Endodermal cell (in vitro differentiated cells): Measurements from ENCODE around the gene RPS14. TPM values are rescaled to one million over a fixed set of nuclear protein-coding genes. Genes with fewer than 3 reads are reported as not detected.
"Not testable (repeated sequence)": the region's sequence is repeated elsewhere in the genome, so short reads cannot be mapped to it uniquely, and the experiment has no call there.

Source experiments
- DNase-seq: peaks from one replicate; pipeline ENCODE4 v3.0.0-alpha.2; 2017
- H3K27ac ChIP-seq: 2 replicates; pipeline ENCODE4 v1.5.1; 2013; ENCODE audit warnings: mild to moderate bottlenecking, low read depth, low read length, moderate library complexity
- H3K27me3 ChIP-seq: 2 replicates; pipeline ENCODE4 v1.6.1; 2013; ENCODE audit warnings: mild to moderate bottlenecking, low read length, moderate library complexity; ENCODE audit not compliant: insufficient read depth, control insufficient read depth, poor library complexity, severe bottlenecking
- H3K36me3 ChIP-seq: 2 replicates; pipeline ENCODE4 v1.7.0; 2013; ENCODE audit warnings: mild to moderate bottlenecking, low read length, moderate library complexity; ENCODE audit not compliant: control insufficient read depth, insufficient read depth
- H3K4me1 ChIP-seq: one replicate; pipeline ENCODE4 v1.7.0; 2013; ENCODE audit warnings: low read length; ENCODE audit not compliant: control insufficient read depth, insufficient read depth
- H3K4me3 ChIP-seq: 2 replicates; pipeline ENCODE4 v1.5.1; 2013; ENCODE audit warnings: mild to moderate bottlenecking, low read length, moderate library complexity
- H3K9ac ChIP-seq: 2 replicates; pipeline ENCODE4 v1.6.1; 2013; ENCODE audit warnings: mild to moderate bottlenecking, low read length, moderate library complexity; ENCODE audit not compliant: poor library complexity, severe bottlenecking; ENCODE audit errors: extremely low read depth
- H3K9me3 ChIP-seq: 2 replicates; pipeline ENCODE4 v1.6.1; 2013; ENCODE audit warnings: mild to moderate bottlenecking, low read length, moderate library complexity; ENCODE audit not compliant: control insufficient read depth
- H3K27ac Mint-ChIP-seq: 2 replicates; pipeline ENCODE4 v1.8.0; 2020; ENCODE audit warnings: mixed read lengths
- H3K27me3 Mint-ChIP-seq: 2 replicates; pipeline ENCODE4 v1.8.0; 2021; ENCODE audit warnings: mild to moderate bottlenecking, mixed read lengths; ENCODE audit not compliant: insufficient read depth
- H3K36me3 Mint-ChIP-seq: 2 replicates; pipeline ENCODE4 v1.8.0; 2020; ENCODE audit warnings: low read depth, mixed read lengths
- H3K4me1 Mint-ChIP-seq: 2 replicates; pipeline ENCODE4 v1.8.0; 2020; ENCODE audit warnings: mixed read lengths
- H3K4me3 Mint-ChIP-seq: 2 replicates; pipeline ENCODE4 v1.8.0; 2020; ENCODE audit warnings: mild to moderate bottlenecking, moderate library complexity, mixed read lengths
- H3K9me3 Mint-ChIP-seq: 2 replicates; pipeline ENCODE4 v1.8.0; 2020; ENCODE audit warnings: mild to moderate bottlenecking, mixed read lengths
- WGBS, 2 experiments: methylation state at CpG; one replicate each; pipeline versions ENCODE4 v1.1.5 to v1.1.7; 2013; ENCODE audit warnings: missing lambda C conversion rate in 2 of 2, mixed read lengths in 1 of 2; ENCODE audit not compliant: insufficient coverage in 1 of 2, insufficient read length in 1 of 2; 5-methylcytosine and 5-hydroxymethylcytosine counted together
- total RNA-seq, 2 donors: library from RNA; stranded (reverse); fragmentation: NEBNext Ultra II Directional in 1 of 2; extraction: Animal tissue kit (Norgen Biotek cat#: 25700) in 1 of 2; gene quantifications; 2 replicates in 1 of 2; 3 replicates in 1 of 2; pipeline ENCODE4 v1.2.1, GENCODE V29; 2021
- TF ChIP-seq, protein P1 (sequence below): fragments of 200-600 bp; sonication (generic); conservative IDR thresholded peaks from 2 replicates; pipeline ENCODE4 v1.5.0; 2021; ENCODE audit warnings: antibody characterized with exemption, mild to moderate bottlenecking

The RPS14 gene
- total RNA-seq, 2 donors from 2014 or later, result 2,313 to 2,316 TPM

DNA sequence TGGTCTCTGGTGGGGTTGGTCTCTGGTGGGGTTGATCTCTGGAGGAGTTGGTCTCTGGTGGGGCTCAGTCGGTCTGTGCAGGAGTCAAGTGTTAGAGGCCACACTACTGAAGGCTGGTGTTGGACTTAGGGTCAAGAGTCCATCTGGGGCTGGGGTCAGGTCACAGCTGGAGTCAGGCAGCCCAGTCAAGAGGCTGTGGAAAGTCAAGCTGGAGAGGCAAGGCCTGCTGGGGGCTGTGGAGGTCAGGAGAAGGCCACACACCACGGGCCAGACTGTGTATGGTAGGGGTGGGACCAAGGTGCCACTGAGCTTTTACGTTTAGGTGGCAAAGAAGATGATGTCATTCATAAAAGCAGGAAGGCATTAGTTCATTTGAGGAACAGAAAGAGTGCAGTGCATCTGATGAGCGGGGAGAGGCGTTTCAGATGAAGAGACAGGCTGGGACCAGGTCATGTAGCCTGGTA is 20.1 kb downstream of the RPS14 start:
- H3K4me3 Mint-ChIP-seq, result no peak overlapping the region
- H3K27ac Mint-ChIP-seq, result no peak overlapping the region
- Histone ChIP-seq H3K9ac (no peak overlapping the region), H3K36me3 (no peaks in the 10 kb centered on the region), H3K4me3 (no peak overlapping the region), H3K4me1 (no peaks in the 10 kb centered on the region), H3K27me3 (no peaks in the 10 kb centered on the region), H3K9me3 (no peaks in the 10 kb centered on the region), H3K27ac (no peak overlapping the region)
- 82 to 93% methylated on average over 4 to 5 of the region's 5 CpGs for WGBS, 2 experiments
- peaks cover 5% of the 10 kb centered on the region for H3K4me1 Mint-ChIP-seq
- H3K36me3 Mint-ChIP-seq, result no peaks in the 10 kb centered on the region
- DNase-seq, result no peak
- H3K9me3 Mint-ChIP-seq, result no peaks in the 10 kb centered on the region
- TF ChIP-seq, protein P1, sequence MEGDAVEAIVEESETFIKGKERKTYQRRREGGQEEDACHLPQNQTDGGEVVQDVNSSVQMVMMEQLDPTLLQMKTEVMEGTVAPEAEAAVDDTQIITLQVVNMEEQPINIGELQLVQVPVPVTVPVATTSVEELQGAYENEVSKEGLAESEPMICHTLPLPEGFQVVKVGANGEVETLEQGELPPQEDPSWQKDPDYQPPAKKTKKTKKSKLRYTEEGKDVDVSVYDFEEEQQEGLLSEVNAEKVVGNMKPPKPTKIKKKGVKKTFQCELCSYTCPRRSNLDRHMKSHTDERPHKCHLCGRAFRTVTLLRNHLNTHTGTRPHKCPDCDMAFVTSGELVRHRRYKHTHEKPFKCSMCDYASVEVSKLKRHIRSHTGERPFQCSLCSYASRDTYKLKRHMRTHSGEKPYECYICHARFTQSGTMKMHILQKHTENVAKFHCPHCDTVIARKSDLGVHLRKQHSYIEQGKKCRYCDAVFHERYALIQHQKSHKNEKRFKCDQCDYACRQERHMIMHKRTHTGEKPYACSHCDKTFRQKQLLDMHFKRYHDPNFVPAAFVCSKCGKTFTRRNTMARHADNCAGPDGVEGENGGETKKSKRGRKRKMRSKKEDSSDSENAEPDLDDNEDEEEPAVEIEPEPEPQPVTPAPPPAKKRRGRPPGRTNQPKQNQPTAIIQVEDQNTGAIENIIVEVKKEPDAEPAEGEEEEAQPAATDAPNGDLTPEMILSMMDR, result no peak
- H3K27me3 Mint-ChIP-seq, result peaks cover 2% of the 10 kb centered on the region

DNA sequence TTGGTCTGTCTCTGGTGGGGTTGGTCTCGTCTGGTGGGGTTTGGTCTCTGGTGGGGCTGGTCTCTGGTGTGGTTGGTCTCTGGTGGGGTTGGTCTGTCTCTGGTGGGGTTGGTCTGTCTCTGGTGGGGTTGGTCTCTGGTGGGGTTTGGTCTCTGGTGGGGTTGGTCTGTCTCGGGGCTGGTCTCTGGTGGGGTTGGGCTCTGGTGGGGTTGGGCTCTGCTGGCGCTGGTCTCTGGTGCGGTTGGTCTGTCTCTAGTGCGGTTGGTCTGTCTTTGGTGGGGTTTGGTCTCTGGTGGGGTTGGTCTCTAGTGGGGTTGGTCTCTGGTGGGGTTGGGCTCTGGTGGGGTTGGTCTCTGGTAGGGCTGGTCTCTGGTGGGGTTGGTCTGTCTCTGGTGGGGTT is 20.6 kb downstream of the RPS14 start:
- H3K4me1 ChIP-seq, result no peaks in the 10 kb centered on the region
- H3K27ac Mint-ChIP-seq, result no peak overlapping the region
- no peaks in the 10 kb centered on the region for H3K36me3 ChIP-seq
- no peak for DNase-seq
- no peak overlapping the region for H3K4me3 ChIP-seq
- no peak overlapping the region for H3K27ac ChIP-seq
- H3K27me3 ChIP-seq, result no peaks in the 10 kb centered on the region
- no peaks in the 10 kb centered on the region for H3K36me3 Mint-ChIP-seq
- peaks cover 2% of the 10 kb centered on the region for H3K27me3 Mint-ChIP-seq
- H3K9ac ChIP-seq, result no peak overlapping the region
- no peak overlapping the region for H3K4me3 Mint-ChIP-seq
- H3K4me1 Mint-ChIP-seq, result peaks cover 5% of the 10 kb centered on the region
- H3K9me3 Mint-ChIP-seq, result no peaks in the 10 kb centered on the region
- TF ChIP-seq, protein P1, result no peak
- 93% methylated on average over 5 of the region's 5 CpGs; no CpG with 5 or more reads in 1 of the 2 experiments for WGBS, 2 experiments
- no peaks in the 10 kb centered on the region for H3K9me3 ChIP-seq

DNA sequence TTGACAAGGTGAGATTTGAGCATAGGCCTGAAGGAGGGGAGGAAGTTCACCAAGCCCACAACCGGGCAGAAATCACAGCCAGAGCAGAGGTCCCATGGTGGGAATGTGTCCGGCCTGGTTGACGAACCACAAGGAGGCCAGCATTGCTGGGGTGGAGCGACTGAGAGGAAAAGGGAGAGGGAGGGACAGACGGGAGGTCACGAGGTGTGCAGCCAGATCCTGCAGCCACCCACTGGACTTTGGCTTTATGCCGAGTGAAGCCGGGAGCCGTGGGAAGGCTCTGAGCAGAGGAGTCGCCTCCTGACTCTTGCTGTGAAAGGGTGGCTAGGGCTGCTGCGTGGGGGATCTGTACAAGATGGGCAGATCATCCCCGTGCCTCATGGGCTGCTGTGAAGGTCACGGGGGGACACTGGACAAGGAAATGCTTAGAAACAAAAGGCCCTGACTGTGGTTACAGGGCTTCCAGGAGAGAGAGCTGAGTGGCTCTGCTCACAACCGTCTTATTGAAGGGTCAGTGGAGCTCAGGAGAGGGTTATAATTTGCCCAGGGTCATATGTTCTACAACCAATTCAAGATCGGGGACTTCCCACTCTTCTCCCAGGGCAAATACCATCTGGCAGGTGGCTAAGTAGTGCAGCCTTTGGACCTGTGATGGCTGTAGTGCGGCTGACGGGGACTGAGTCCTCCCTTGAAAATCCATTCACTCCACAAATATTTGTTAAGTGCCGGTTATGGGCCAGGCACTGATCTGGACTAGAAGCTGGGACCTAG is 21.2 kb downstream of the RPS14 start:
- 85 to 90% methylated on average over 10 to 18 of the region's 18 CpGs for WGBS, 2 experiments
- Histone ChIP-seq H3K27me3 (no peaks in the 10 kb centered on the region), H3K9me3 (no peaks in the 10 kb centered on the region), H3K9ac (no peak overlapping the region), H3K36me3 (no peaks in the 10 kb centered on the region), H3K27ac (no peak overlapping the region), H3K4me3 (no peak overlapping the region), H3K4me1 (no peaks in the 10 kb centered on the region)
- Mint-ChIP-seq H3K9me3 (no peaks in the 10 kb centered on the region), H3K4me1 (peaks cover 5% of the 10 kb centered on the region), H3K27me3 (peaks cover 2% of the 10 kb centered on the region), H3K36me3 (no peaks in the 10 kb centered on the region), H3K27ac (no peak overlapping the region), H3K4me3 (no peak overlapping the region)
- TF ChIP-seq, protein P1, result no peak
- no peak for DNase-seq

DNA sequence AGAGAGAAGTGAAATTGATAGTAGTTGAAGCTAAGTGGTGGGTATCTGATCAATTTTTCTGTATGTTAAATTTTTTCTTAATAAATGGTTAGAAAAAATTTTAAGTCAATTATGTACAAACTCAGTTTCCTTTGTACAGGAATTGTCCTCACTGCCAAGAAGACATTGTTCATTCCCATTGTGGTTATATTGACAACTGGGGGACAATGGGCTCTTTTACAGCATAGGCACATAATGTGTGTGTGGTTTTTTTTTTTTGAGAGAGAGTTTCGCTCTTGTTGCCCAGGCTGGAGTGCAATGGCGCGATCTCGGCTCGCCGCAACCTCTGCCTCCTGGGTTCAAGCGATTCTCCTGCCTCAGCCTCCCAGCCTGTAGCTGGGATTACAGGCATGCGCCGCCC is 23.4 kb downstream of the RPS14 start:
- not testable (repeated sequence) for DNase-seq, H3K4me1 Mint-ChIP-seq, H3K27me3 Mint-ChIP-seq, H3K4me3 Mint-ChIP-seq, H3K9me3 ChIP-seq, H3K27ac ChIP-seq, H3K9me3 Mint-ChIP-seq, H3K4me3 ChIP-seq, H3K4me1 ChIP-seq, H3K36me3 ChIP-seq, H3K9ac ChIP-seq, H3K36me3 Mint-ChIP-seq, H3K27me3 ChIP-seq, H3K27ac Mint-ChIP-seq
- WGBS, 2 experiments, result 96% methylated on average over 3 to 9 of the region's 9 CpGs
